Measurements from ENCODE around the gene TRDMT1.

TRDMT1 gene

DNA sequence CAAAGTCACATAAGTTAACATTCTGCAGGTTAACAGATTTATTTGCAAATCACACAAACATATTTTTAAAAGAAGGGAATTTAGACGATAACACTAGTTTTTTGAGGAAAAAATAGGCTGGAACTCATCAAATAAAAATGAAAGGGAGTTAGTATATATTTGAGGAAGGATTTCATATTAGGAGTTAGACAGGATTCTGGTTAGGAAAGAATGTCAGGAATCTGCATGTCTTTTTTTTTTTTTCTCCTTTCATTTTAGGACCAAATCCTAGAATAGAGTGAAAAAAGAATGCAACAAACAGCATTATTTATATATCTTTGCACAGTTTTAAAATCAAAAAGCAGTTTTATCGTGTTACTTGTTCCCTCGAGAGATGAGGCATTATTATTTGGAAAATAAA, 8.9 kb upstream of the TRDMT1 start:
- TF ChIP-seq POLR2AphosphoS5 (IDR thresholded peaks at IDR 0.05; ENCODE audit: low read depth, low read length) (no peak), FOXP2 (optimal IDR thresholded peaks at IDR 0.05; ENCODE audit: borderline replicate concordance, extremely low read depth, extremely low read length, insufficient read depth) (no peak), SIN3A (IDR thresholded peaks at IDR 0.05; ENCODE audit: borderline replicate concordance, insufficient read depth, low read length) (no peak), TAF1 (IDR thresholded peaks at IDR 0.05; ENCODE audit: borderline replicate concordance, insufficient read depth, low read length) (no peak)
- TF ChIP-seq, protein P1, sequence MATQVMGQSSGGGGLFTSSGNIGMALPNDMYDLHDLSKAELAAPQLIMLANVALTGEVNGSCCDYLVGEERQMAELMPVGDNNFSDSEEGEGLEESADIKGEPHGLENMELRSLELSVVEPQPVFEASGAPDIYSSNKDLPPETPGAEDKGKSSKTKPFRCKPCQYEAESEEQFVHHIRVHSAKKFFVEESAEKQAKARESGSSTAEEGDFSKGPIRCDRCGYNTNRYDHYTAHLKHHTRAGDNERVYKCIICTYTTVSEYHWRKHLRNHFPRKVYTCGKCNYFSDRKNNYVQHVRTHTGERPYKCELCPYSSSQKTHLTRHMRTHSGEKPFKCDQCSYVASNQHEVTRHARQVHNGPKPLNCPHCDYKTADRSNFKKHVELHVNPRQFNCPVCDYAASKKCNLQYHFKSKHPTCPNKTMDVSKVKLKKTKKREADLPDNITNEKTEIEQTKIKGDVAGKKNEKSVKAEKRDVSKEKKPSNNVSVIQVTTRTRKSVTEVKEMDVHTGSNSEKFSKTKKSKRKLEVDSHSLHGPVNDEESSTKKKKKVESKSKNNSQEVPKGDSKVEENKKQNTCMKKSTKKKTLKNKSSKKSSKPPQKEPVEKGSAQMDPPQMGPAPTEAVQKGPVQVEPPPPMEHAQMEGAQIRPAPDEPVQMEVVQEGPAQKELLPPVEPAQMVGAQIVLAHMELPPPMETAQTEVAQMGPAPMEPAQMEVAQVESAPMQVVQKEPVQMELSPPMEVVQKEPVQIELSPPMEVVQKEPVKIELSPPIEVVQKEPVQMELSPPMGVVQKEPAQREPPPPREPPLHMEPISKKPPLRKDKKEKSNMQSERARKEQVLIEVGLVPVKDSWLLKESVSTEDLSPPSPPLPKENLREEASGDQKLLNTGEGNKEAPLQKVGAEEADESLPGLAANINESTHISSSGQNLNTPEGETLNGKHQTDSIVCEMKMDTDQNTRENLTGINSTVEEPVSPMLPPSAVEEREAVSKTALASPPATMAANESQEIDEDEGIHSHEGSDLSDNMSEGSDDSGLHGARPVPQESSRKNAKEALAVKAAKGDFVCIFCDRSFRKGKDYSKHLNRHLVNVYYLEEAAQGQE (IDR thresholded peaks at IDR 0.05; ENCODE audit: insufficient read depth in 1 of 2, low read depth in 2 of 2, low read length in 2 of 2): no peak

DNA sequence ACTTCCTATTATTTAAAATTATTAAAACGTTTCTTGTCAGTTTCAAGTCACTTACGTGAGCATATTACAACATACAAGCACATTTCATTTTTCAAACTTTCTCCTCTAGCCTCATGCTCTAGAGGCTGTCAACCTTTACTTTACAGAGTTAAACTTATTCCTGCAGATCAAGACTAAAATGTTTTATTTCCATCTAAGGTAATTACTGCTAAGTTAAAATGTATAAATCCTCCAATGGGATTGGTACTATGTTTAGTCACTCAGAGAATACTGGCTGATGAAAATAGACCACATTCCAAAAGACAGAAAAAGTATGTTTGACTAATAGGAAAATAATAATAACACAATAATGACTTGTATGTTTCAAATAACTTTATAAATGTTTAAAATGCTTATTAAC, 8.4 kb upstream of the TRDMT1 start:
- TF ChIP-seq POLR2AphosphoS5 (IDR thresholded peaks at IDR 0.05; ENCODE audit: low read depth, low read length): no peak
- TF ChIP-seq SIN3A (IDR thresholded peaks at IDR 0.05; ENCODE audit: borderline replicate concordance, insufficient read depth, low read length): no peak
- TF ChIP-seq, protein P1 (IDR thresholded peaks at IDR 0.05; ENCODE audit: insufficient read depth in 1 of 2, low read depth in 2 of 2, low read length in 2 of 2): no peak
- no peak for TF ChIP-seq FOXP2 (optimal IDR thresholded peaks at IDR 0.05; ENCODE audit: borderline replicate concordance, extremely low read depth, extremely low read length, insufficient read depth)
- TF ChIP-seq TAF1 (IDR thresholded peaks at IDR 0.05; ENCODE audit: borderline replicate concordance, insufficient read depth, low read length): no peak

DNA sequence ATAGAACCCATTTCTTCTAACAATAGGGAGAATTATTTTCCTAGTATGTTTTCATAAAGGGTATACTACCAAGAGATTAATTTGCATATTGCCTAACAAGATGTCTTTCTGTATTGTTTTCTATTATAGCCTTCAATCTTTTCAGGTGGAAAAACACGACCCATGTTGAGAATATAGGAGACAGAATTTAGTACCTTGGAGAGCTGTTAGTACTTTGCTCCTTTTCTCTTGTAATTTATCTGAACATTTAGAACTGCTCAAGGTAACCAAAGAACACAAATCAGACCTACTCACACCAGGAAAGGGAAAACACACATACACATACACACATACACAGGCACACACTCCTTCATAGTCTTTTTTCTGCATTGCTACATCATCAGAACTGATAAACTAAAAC, 7.8 kb upstream of the TRDMT1 start:
- TF ChIP-seq, protein P1 (IDR thresholded peaks at IDR 0.05; ENCODE audit: insufficient read depth in 1 of 2, low read depth in 2 of 2, low read length in 2 of 2): no peak
- no peak for TF ChIP-seq POLR2AphosphoS5 (IDR thresholded peaks at IDR 0.05; ENCODE audit: low read depth, low read length)
- no peak for TF ChIP-seq SIN3A (IDR thresholded peaks at IDR 0.05; ENCODE audit: borderline replicate concordance, insufficient read depth, low read length)
- no peak for TF ChIP-seq FOXP2 (optimal IDR thresholded peaks at IDR 0.05; ENCODE audit: borderline replicate concordance, extremely low read depth, extremely low read length, insufficient read depth)

DNA sequence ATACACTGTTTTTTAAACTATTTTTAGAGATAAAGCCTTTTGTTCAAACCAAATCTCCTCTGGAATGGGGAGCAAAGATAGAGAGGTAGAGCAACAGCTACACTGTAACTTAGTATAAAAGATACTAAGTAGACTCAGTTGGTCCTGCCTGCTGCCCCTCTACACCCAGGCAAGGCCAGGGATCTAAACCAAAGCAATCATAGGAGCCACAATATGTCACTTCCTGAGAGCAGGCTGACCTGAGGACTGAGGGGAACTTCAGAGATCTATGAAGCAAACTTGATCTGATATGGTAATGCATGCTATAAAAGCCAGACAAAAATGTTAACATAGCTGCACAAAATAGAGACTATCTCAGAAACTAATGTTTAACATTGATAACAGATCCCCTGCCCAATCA, 7.0 kb upstream of the TRDMT1 start:
- TF ChIP-seq, protein P1 (IDR thresholded peaks at IDR 0.05; ENCODE audit: insufficient read depth in 1 of 2, low read depth in 2 of 2, low read length in 2 of 2): no peak
- no peak for TF ChIP-seq FOXP2 (optimal IDR thresholded peaks at IDR 0.05; ENCODE audit: borderline replicate concordance, extremely low read depth, extremely low read length, insufficient read depth)
- no peak for TF ChIP-seq SIN3A (IDR thresholded peaks at IDR 0.05; ENCODE audit: borderline replicate concordance, insufficient read depth, low read length)
- no peak for TF ChIP-seq POLR2AphosphoS5 (IDR thresholded peaks at IDR 0.05; ENCODE audit: low read depth, low read length)
- no peak for TF ChIP-seq TAF1 (IDR thresholded peaks at IDR 0.05; ENCODE audit: borderline replicate concordance, insufficient read depth, low read length)

DNA sequence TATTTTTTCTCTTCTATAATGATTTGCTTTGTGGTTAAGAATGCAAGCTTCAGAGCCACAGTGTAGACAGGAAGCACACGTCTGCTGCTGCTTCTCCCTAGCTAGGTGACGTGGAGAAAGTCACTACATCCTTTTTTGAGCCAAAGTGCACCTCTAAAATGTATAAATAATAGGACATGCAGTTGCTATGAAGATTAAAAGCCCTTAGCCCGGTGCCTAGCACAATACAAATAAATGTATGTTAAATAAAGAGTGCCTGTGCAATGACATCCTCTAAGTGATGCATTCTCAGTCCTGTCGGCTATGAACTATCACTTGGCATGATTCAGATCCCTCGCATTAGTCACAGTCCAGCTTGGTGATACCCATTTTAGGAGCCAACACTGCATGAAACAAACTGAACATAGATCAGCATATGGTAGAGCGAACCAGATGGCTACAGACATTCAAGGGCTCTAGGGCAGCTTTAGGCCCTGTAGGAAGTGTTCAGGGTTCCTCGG, 4.8 kb upstream of the TRDMT1 start:
- TF ChIP-seq TAF1 (IDR thresholded peaks at IDR 0.05; ENCODE audit: borderline replicate concordance, insufficient read depth, low read length) (no peak), FOXP2 (optimal IDR thresholded peaks at IDR 0.05; ENCODE audit: borderline replicate concordance, extremely low read depth, extremely low read length, insufficient read depth) (no peak), POLR2AphosphoS5 (IDR thresholded peaks at IDR 0.05; ENCODE audit: low read depth, low read length) (no peak), SIN3A (IDR thresholded peaks at IDR 0.05; ENCODE audit: borderline replicate concordance, insufficient read depth, low read length) (no peak)
- TF ChIP-seq, protein P1 (IDR thresholded peaks at IDR 0.05; ENCODE audit: insufficient read depth in 1 of 2, low read depth in 2 of 2, low read length in 2 of 2): no peak

All from PFSK-1 (cell line).